ENCODE results near the gene USP50.
"Not testable (repeated sequence)": the region's sequence is repeated elsewhere in the genome, so short reads cannot be mapped to it uniquely, and the experiment has no call there.

Gene USP50

DNA sequence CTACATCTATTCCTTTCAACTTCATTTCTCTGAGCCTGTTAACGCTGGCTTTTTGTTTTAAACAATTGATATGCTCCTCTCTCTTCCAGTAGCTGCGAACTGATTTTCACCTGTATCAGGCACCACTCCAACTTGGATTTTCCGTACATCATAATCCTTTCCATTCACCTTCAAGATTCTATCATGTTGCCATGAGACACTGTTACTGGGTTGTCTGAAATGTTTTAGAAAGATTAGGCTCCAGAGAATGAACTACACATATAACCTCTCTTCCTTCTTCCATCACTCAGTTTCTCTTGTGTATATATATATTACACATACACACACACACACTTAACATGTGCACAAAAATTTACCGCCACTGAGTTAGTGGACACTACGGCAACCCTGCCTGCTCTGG is at the start of gene USP50:
USP50 (minus strand) TSS at position 101 of the 400 bp plus-strand sequence. CDS start 141 bp downstream, outside the sequence.
- no peak for DNase-seq

DNA sequence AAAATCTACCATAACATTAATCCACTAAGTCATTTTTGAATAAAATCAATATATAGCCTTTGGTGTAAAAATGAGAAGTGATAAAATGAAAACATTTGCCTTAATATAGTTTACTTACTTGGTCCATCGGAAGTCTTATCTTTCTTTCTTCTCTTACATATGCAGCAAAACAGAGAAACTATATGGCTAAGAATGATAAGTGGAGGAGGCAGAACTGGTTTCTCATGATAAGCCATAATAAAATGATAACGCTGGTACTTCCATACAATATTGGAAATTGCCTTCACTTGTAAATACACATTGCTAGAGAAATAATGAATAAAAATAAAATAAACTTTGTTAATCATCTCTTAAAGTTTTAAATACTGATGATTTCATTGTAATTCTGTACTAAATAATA is 47.8 kb upstream of the USP50 start:
- peak; percentile 89 for DNase-seq

DNA sequence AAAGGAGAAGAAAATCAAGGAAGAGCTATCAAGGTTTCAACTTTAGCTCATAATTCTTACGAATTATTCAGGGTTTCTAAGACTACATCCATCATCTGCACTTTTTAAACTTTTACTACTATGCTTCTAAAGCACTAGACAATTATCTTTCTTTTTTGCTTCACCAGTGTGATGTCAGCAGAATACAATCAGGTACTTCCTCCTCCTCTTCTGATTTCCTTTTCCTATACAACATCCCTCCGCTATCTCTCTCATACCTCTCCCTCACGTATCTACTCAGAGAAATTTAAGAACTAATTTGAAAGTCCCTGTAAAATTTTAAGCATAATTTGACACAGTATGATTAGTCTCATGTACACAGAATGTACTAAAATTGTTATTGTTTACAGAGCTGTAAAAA is 47.3 kb upstream of the USP50 start:
- peak; percentile 77 for DNase-seq

DNA sequence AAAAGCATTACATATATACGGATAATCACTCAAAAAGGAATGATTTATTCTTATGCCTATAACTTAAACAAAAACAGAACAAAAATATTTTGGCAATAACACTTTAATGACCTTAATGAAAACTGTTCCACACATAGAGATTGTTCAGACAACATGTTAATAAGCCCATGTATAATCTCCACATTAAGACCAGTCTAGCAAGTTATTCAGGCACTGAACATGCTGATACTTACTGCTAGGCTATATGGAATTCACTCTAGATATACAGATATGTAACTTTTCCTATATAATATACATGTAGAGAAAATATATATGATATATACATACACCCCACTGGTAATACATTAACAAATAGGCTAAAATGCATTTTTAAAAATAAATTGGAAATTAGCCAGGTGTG is 43.8 kb upstream of the USP50 start:
- DNase-seq = no peak

DNA sequence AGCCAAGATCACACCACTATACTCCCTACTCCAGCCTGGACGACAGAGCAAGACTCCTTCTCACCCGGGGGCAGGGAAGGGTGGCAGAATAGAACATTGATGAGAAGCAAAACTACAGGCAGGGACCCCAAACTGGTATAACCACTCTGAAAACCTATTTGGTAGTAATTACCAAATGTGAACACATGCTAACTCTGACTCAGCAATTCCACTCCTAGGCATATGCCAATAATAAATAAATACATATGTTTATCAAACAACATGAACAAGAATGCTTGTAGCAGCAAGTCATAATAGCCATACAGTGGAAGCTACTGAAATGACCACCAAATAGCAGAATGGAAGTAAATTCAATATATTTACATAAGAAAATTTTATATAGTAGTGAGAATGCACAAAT is 31.0 kb upstream of the USP50 start:
- DNase-seq = no peak

DNA sequence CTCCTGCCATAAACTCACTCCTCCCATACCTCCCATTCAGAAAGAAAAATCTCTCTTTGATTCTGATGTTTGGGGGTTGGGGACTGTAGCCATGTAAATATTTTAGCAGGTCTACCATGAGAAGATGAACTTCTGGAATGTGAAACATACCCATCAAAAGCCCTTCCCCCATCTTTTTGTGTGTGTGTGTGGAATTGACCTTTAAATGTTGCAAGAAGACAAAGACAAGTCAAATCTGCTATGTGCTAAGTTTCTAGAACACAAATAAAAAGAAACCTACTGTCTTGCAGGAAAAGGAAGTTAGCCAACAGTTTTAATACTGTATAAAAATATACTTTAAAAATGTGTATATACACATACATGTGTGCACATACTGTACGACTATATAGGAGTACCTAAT is 29.7 kb upstream of the USP50 start:
- no peak for DNase-seq

DNA sequence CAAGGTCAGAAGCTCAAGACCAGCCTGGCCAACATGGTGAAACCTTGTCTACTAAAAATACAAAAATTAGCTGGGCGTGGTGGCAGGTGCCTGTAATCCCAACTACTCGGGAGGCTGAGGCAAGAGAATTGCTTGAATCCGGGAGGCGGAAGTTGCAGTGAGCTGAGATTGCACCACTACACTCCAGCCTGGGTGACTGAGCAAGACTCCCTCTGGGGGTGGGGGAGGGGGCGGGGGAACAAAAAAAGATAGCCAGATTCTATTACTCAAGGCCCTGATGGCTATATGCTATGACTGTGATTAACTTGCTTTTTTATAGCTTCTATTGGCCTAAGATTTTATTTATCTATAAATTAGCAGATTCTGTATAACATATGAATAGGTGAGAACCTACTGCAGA is 27.4 kb upstream of the USP50 start:
- DNase-seq = not testable (repeated sequence)

DNA sequence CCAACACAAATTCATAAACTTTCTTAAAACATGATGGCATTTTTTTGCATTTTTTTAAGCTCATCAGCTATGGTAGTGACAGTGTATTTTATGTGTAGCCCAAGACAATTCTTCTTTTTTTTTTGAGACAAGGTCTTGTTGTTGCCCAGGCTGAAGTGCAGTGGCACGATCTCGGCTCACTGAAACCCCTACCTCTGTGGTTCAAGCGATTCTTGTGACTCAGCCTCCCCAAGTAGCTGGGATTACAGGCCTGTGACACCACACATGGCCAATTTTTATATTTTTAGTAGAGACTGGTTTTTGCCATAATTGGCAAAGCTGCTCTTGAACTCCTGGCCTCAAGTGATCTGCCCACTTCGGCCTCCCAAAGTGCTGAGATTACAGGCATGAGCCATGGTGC is 17.3 kb upstream of the USP50 start:
- DNase-seq = no peak

DNA sequence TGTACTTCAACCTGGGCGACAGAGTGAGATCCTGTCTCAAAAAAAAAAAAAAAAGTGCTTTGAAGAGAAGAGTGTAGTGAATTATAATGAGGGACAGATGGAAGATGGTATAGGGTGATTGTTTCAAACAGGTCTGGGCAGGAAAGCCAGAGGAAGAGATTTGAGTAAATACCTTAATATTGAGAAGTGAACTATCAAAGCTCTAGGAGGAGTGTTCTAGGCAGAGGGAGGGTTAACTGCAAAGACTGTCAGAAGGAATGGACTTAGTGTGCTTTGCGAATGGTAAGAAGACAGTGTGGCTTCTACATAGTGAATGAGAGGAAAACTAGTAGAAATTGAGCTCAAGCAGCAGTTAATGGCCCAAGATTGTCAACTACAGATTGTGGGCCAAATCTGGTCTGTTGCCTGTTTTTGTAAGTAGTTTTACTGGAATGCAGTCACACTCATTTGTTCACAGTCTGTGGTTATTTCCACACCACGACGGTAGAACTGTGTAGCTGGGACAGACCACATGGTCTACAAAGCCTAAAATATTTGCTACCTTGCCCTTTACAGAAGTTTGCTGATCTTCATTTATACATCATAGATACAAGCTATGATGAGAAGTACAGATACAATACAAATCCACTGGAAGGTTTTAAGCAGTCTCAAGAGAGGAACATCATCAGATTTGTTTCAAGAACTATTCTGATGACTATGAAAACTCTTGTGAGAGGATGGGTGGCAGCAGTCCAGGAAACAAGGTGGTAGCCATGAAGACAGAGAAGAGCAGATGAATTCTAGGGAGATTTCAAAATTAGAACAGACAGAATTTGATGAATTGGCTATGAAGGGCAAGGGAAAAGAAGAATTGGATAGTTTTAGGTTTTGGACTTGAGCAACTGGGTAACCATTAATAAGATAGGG is 16.5 kb upstream of the USP50 start:
- no peak for DNase-seq

DNA sequence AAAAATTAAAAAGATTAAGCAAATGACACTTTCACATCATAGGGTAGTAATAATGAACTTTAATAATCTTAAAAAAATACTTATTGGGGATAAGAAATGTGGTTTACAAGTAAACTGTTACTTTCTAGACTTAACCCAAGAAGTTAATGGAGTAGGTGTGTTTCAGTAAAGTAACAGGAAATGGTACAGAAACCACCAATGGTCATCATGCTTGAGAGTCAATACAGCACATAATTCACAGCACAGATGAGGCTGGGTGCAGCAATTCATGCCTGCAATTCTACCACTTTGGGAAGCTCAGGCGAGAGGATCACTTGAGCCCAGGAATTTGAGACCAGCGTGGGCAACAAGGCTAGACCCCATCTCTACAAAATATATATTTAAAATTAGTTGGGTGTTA is 11.5 kb upstream of the USP50 start:
- DNase-seq = no peak

DNA sequence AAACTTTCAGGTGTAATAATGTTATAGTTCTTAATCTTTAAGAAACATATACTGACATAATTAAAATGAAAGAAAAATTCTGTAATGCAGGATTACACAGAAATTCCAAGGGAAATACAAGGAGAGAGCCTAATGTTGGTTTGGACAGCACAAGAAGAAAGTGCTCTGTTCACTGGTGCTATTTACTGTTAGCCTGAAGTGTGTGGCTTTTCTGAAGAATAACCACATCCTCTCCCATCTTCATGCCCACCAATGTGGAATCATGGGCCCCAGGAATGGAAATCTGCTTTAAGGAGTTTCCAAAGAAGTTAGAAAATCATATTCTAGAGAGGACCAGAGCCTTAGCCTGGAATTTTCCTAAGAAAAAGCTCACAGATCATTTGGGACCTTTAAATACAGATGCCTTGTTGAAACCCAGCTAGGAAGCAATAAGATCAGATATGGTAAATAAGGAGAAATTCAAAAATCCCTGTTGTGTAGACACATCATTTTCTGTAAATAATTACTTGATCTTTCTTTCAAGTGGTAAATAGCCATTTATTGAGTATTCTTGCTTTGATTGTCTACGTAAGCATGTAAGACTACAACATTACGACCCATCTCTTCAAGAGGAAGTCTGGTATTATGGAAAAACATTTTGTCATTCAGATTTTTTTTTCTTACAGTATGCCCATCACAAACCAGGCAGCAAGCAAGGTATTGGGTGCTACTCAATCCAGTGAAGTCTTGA is 10.3 kb upstream of the USP50 start:
- DNase-seq = no peak

DNA sequence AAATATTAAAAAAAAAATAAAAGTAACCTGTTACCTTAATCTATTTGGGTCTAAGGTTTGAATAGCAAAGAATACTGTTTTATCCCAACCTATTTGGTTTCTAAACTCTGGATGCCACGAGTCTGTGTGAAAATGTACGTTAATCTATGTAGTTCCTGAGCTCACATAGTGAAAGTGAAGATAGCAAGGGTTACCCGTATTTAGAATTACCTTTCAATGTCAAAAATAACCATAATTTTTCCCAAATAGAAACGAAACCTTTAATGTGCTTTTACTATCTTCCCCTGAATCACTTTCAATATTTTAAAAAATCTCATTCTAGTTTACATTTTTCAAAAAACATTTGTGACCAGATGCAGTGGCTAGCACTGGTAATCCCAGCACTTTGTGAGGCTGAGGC is 5.8 kb upstream of the USP50 start:
- DNase-seq = no peak

DNA sequence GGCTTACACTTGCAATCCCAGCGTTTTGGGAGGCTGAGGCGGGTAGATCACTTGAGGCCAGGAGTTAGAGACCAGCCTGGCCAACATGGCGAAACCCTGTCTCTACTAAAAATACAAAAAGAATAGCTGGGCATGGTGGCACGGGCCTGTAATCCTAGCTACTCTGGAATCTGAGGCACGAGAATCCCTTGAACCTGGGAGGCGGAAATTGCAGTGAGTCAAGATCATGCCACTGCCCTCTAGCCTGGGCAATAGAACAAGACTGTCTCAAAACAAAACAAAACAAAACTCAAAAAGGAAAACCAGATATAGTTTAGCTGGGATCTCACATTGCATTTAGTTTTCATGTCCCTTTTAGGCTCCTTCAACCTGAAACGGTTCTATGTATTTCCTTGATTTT is 2.9 kb upstream of the USP50 start:
- DNase-seq = no peak

DNA sequence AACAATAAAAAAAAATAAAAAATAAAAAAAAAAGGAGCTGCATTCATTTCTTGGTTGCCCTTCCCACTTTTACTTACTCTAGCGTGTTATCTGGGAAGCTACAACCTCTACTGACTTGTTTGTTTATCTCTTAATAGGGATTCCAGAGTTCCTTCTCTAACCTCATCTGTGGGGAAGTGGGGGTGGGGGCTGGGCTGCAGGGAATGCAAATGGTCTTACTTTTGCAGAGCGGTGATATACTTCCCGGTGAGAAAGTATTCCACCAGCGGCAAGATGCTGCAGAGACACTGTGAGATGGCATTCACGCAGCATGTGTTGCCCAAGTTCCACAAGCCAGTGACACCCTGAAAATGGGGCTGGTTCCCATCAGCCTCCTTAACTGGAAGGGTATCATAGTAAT is 2.1 kb downstream of the USP50 start:
- peak; percentile 20 for DNase-seq

DNA sequence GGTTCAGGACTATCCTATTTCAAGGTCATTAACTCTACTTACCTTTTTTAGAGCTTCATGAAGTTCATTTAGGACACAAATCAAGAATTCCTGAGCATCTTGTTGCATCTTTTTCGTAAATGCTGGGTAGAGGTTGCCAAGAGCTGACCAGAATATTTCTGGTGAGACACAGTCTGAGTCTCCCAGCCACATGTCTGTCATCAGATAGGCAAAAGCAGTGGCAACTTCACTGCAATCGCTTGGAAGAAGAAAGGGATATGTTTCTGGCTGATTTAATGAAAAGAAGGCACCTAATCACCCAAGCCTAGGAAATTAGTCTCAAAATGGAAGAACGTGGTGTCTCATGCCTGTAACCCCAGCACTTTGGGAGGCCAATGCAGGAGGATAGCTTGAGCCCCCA is 2.9 kb downstream of the USP50 start:
- peak; percentile 5 for DNase-seq

DNA sequence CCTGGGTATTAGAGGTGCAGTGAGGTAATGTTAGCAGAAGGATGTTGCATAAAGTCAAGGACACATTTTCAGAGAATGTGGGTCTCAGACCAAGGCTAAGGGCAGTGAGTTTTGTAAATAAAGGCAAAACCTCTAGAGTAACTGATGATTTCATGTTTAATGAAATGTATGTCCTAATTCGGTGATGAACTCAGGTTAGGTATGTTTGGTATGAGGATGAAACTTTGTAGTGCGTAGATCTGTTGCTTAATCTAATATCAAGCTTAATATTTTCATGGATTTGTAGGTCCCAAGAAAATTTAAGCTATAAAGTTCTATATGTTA is 3.6 kb downstream of the USP50 start:
- DNase-seq = no peak

DNA sequence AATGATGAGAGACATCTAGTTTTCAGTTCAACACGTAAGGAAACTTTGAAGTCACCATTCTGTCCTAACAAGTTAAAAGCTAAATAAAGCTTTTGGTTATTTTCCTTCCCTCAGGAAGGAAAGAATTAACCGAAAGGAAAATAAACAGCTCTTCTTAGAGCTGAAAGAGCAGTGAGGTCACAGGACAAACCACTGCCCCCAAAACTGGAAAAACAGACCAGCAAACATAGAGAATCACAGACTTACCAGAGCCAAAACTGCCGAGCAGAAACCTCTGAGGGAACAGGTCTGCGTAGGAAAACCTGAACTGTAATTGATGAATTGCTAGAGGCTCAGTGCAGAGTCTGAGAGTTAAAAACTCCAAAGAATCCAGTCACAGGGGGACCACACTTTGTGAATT is 14.7 kb downstream of the USP50 start:
- no peak for DNase-seq

DNA sequence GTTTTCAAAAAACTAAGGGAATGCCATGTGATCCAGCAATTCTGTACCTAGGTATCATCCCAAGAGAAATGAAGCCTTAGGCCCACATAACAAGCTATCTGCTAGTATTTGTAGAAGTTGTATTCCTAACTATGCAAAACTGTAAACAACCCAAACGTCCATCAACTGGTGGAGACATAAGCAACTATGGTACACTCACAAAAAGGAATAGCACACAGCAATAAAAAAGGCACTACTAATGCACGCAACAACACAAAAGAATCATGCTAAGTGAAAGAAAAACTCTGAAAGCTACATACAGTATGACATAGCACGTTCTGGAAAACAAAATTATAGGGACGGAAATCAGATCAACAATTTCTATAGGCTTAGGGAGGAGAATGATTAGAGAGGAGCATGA is 15.3 kb downstream of the USP50 start:
- DNase-seq = no peak

DNA sequence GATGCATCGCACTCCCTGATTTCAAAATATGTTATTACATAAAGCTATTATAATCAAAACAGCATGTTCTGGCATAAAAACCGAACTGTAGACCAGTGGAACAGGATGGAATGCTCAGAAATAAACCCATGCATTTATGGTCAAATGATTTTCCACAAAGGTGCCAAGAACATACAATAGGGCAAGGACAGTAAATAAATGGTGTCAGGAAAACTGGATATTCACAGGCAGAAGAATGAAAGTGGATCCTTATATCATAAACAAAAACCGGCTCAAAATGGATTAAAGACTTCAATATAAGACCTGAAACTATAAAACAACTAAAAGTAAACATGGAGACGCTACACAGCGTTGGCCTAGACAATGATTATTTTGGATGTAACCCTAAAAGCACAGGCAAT is 22.6 kb downstream of the USP50 start:
- no peak for DNase-seq

DNA sequence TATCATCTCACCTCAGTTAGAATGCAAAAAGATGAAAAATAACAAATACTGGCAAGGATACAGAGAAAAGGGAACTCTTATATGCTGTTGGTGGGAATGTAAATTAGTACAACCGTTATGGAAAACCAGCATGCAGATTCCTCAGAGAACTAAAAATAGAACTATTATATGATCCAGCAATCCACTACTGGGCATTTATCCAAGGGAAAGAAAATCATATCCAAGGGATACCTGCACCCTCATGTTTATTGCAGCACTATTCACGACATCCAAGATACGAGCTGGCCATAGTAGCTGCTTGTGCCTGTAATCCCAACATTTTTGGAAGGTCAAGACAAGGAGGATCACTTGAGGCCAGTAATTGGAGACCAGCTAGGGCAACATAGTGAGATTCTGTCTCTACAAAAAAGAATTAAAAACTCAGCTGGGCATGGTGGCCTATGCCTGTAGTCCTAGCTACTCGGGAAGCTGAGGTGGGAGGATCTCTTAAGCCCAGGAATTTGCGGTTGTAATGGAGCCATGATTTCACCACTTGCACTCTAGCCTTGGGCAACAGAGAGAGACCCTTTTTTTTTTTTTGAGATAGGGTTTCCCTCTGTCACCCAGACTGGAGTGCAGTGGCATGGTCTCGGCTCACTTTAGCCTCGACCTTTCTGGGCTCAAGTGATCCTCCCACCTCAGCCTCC is 26.6 kb downstream of the USP50 start:
- no peak for DNase-seq

DNA sequence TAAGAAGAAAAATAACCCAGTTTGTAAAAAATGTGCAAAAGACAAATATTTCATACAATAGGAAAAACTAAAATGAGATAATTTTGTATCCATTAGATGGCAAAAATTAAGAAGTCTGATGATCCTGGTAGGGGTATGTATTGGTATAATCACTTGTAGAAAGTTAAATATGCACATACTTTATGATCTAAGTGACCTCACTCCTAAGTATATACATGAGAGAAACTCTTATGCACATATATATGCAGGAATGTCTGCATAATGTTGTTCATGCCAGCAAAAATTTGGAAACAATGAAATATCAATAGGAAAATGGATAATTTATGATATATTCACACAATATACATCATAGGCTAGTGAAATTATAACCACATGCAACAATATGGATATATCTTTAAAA is 33.5 kb downstream of the USP50 start:
- no peak for DNase-seq

DNA sequence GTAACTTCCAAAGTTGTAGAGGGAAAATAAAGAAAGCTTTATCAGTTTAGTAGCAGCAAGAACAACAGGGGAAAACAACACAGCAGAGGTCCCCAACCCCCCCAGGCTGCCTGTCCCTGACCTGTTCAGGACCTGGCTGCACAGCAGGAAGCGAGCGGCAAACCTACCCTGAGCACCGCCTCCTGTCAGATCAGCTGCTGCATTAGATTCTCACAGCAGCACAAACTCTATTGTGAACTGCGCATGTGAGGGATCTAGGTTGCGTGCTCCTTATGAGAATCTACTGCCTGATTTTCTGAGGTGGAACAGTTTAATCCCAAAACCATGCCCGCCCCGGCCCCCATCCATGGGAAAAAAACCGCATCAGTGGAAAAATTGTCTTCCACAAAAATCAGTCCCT is 40.3 kb downstream of the USP50 start:
- no peak for DNase-seq

DNA sequence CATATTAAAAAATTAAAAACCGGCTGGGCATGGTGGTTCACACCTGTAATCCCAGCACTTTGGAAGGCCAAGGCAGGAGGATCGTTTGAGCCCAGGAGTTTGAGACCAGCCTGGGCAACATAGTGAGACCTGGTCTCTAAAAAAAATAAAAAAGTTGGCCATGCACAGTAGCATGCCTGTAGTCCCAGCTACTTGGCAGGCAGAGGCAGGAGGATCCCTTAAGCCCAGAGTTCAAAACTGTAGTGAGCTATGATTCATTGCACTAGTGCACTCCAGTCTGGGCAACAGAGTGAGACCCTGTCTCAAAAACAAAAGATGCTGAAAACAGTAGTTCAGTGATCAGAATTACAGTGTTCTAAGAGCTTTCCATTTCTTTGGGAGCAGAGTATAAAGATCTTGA is 40.8 kb downstream of the USP50 start:
- DNase-seq = not testable (repeated sequence)

DNA sequence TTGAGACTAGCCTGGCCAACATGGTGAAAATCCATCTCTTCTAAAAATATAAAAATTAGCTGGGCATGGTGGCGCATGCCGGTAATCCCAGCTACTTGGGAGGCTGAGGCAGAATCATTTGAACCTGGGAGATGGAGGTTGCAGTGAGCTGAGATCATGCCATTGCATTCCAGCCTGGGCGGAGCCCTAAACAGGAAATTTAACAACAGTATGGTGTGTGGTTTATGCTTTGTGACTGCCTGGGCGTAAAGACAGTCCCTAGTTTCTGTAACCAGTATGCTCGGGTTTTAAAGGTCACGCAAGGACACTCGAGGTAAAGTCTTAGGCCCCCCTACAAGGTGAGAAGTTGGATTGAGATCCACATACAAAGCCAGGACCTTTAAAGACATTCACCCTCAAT is 43.3 kb downstream of the USP50 start:
- no peak for DNase-seq
